ENCODE measurements around the gene ALAD.

Gene ALAD

GRCh38 chr9:113376634-113377567, 24.2 kb downstream of the ALAD start, which contains the start of gene HDHD3:
HDHD3 (minus strand) TSS chr9:113376986; CDS start chr9:113374354, 2,632 bp downstream.
- TF ChIP-seq, protein P1, sequence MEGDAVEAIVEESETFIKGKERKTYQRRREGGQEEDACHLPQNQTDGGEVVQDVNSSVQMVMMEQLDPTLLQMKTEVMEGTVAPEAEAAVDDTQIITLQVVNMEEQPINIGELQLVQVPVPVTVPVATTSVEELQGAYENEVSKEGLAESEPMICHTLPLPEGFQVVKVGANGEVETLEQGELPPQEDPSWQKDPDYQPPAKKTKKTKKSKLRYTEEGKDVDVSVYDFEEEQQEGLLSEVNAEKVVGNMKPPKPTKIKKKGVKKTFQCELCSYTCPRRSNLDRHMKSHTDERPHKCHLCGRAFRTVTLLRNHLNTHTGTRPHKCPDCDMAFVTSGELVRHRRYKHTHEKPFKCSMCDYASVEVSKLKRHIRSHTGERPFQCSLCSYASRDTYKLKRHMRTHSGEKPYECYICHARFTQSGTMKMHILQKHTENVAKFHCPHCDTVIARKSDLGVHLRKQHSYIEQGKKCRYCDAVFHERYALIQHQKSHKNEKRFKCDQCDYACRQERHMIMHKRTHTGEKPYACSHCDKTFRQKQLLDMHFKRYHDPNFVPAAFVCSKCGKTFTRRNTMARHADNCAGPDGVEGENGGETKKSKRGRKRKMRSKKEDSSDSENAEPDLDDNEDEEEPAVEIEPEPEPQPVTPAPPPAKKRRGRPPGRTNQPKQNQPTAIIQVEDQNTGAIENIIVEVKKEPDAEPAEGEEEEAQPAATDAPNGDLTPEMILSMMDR (IDR thresholded peaks at IDR 0.05; ENCODE audit: insufficient read depth, low read length, poor library complexity, severe bottlenecking), result no peak
- Histone ChIP-seq H3K36me3 (ENCODE audit: control insufficient read depth, insufficient read depth, low read length) (peaks cover 10% of the 10 kb centered on the region), H3K27me3 (replicated peaks; ENCODE audit: control insufficient read depth, insufficient read depth, low read length) (no peaks in the 10 kb centered on the region), H3K4me3 (replicated peaks; ENCODE audit: low read depth, low read length) (peak within 1 kb of the TSS; percentile 71)
- DNase-seq (ENCODE audit: extremely low read depth, insufficient read length), result peak; percentile 90

GRCh38 chr9:113375057-113376023, 25.7 kb downstream of the ALAD start:
- H3K4me3 ChIP-seq (replicated peaks; ENCODE audit: low read depth, low read length), result peak overlapping the region; percentile 32; the same call in 1 of the 2 replicates
- DNase-seq (ENCODE audit: extremely low read depth, insufficient read length), result no peak
- H3K27me3 ChIP-seq (replicated peaks; ENCODE audit: control insufficient read depth, insufficient read depth, low read length), result no peaks in the 10 kb centered on the region
- H3K36me3 ChIP-seq (ENCODE audit: control insufficient read depth, insufficient read depth, low read length), result peaks cover 10% of the 10 kb centered on the region
- TF ChIP-seq, protein P1 (IDR thresholded peaks at IDR 0.05; ENCODE audit: insufficient read depth, low read length, poor library complexity, severe bottlenecking), result no peak

DNA sequence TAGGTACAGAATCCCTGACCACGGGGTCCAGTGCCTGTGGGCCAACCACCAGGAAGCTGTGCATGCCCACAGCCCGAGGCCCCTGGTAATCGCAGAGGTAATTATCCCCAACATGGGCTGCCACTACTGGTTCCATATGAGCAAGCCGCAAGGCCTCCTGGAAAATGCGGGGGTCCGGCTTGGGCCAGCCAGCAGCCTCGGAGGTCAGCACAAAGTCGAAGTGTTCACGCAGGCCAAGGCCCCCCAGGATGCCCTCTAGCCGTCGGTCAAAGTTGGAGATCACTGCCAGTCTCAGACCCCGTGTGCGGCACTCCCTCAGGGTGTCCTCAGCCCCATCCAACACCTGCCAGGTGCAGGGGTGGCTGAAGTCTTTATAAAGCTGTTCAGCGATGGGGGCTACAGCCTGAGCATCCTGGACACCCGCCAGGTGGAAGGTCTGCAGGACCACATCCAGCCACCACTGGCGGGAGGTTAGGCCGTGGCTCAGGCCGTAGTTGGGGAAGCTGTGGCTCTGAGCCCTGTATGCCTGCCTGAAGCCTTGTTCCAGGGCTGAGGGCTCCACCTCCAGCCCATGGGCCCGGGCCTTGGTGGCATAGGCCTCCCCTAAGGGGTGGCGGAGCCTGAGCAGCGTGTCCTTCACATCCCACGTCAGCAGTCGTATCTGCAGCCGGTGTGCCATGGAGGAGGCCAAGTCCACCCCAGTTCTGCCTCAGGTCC, 27.2 kb downstream of the ALAD start:
- Histone ChIP-seq H3K27me3 (replicated peaks; ENCODE audit: control insufficient read depth, insufficient read depth, low read length) (no peaks in the 10 kb centered on the region), H3K36me3 (ENCODE audit: control insufficient read depth, insufficient read depth, low read length) (peaks cover 10% of the 10 kb centered on the region), H3K4me3 (replicated peaks; ENCODE audit: low read depth, low read length) (no peak overlapping the region)
- TF ChIP-seq, protein P1 (IDR thresholded peaks at IDR 0.05; ENCODE audit: insufficient read depth, low read length, poor library complexity, severe bottlenecking), result no peak
- no peak for DNase-seq (ENCODE audit: extremely low read depth, insufficient read length)

- TF ChIP-seq, protein P1 (IDR thresholded peaks at IDR 0.05; ENCODE audit: insufficient read depth, low read length, poor library complexity, severe bottlenecking), result no peak
- H3K4me3 ChIP-seq (replicated peaks; ENCODE audit: low read depth, low read length), result no peak overlapping the region
- peaks cover 10% of the 10 kb centered on the region for H3K36me3 ChIP-seq (ENCODE audit: control insufficient read depth, insufficient read depth, low read length)
- H3K27me3 ChIP-seq (replicated peaks; ENCODE audit: control insufficient read depth, insufficient read depth, low read length), result no peaks in the 10 kb centered on the region
- DNase-seq (ENCODE audit: extremely low read depth, insufficient read length), result no peak
These were observed 27.8 kb downstream of the ALAD start for GRCh38 chr9:113373256-113373655.

GRCh38 chr9:113372059-113372458, 29.0 kb downstream of the ALAD start:
- TF ChIP-seq, protein P1 (IDR thresholded peaks at IDR 0.05; ENCODE audit: insufficient read depth, low read length, poor library complexity, severe bottlenecking), result no peak
- Histone ChIP-seq H3K27me3 (replicated peaks; ENCODE audit: control insufficient read depth, insufficient read depth, low read length) (no peaks in the 10 kb centered on the region), H3K4me3 (replicated peaks; ENCODE audit: low read depth, low read length) (no peak overlapping the region), H3K36me3 (ENCODE audit: control insufficient read depth, insufficient read depth, low read length) (peaks cover 10% of the 10 kb centered on the region)
- no peak for DNase-seq (ENCODE audit: extremely low read depth, insufficient read length)
